CD8-positive, alpha-beta memory T cell (primary cell): ENCODE results near the gene TMEM9. TPM values are rescaled to one million over a fixed set of nuclear protein-coding genes. Genes with fewer than 3 reads are reported as not detected.

Source experiments
- CTCF ChIA-PET: fragments of 350-600 bp; sonication (Branson Sonifier 250); formaldehyde crosslinking; loops from one replicate; lab custom pipeline; 2021; ENCODE audit warnings: antibody characterized with exemption; lab: Charles Lee
- POLR2A ChIA-PET: fragments of 350-600 bp; sonication (Branson Sonifier 250); formaldehyde crosslinking; loops from one replicate; lab custom pipeline; 2021; ENCODE audit warnings: antibody characterized with exemption; lab: Charles Lee
- DNase-seq, 5 donors: peaks; one replicate each; pipeline versions ENCODE4 v3.0.0 to v3.0.0-alpha.2; 2020 to 2022; ENCODE audit warnings: mixed read lengths in 1 of 5
- H3K27ac ChIP-seq: one replicate; pipeline ENCODE4 v1.7.0; 2013; ENCODE audit warnings: low read depth, mild to moderate bottlenecking, low read length, moderate library complexity
- H3K27me3 ChIP-seq: 2 replicates; pipeline ENCODE4 v1.7.0; 2013; ENCODE audit warnings: low read length, mild to moderate bottlenecking; ENCODE audit not compliant: insufficient read depth, poor library complexity, severe bottlenecking
- H3K36me3 ChIP-seq: 2 replicates; pipeline ENCODE4 v1.7.0; 2013; ENCODE audit warnings: mild to moderate bottlenecking, low read length, moderate library complexity; ENCODE audit not compliant: insufficient read depth
- H3K4me1 ChIP-seq: 2 replicates; pipeline ENCODE4 v1.7.0; 2013; ENCODE audit warnings: mild to moderate bottlenecking, low read length, moderate library complexity; ENCODE audit not compliant: insufficient read depth
- H3K4me3 ChIP-seq: 2 replicates; pipeline ENCODE4 v1.7.0; 2013; ENCODE audit warnings: mild to moderate bottlenecking, low read length
- H3K9me3 ChIP-seq: 2 replicates; pipeline ENCODE4 v1.7.0; 2013; ENCODE audit warnings: mild to moderate bottlenecking, low read length
- H3K27ac Mint-ChIP-seq, 8 donors: one replicate each; pipeline ENCODE4 v1.8.0; 2020 to 2021; ENCODE audit warnings: mixed read lengths in 8 of 8, mild to moderate bottlenecking in 6 of 8, inconsistent platforms in 3 of 8, moderate library complexity in 3 of 8
- H3K27me3 Mint-ChIP-seq, 2 donors: one replicate each; pipeline ENCODE4 v1.8.0; 2020 to 2021; ENCODE audit warnings: mixed read lengths in 2 of 2, mild to moderate bottlenecking in 1 of 2, moderate library complexity in 1 of 2
- H3K36me3 Mint-ChIP-seq, 3 donors: one replicate each; pipeline ENCODE4 v1.8.0; 2020 to 2021; ENCODE audit warnings: mixed read lengths in 3 of 3, inconsistent platforms in 1 of 3, mild to moderate bottlenecking in 1 of 3
- H3K4me1 Mint-ChIP-seq, 3 donors: one replicate each; pipeline ENCODE4 v1.8.0; 2020 to 2021; ENCODE audit warnings: mixed read lengths in 3 of 3, inconsistent platforms in 1 of 3, mild to moderate bottlenecking in 1 of 3
- H3K4me3 Mint-ChIP-seq, 7 donors: one replicate each; pipeline ENCODE4 v1.8.0; 2020 to 2021; ENCODE audit warnings: mixed read lengths in 7 of 7, mild to moderate bottlenecking in 6 of 7, moderate library complexity in 4 of 7, inconsistent platforms in 2 of 7
- H3K9me3 Mint-ChIP-seq, 5 donors: one replicate each; pipeline ENCODE4 v1.8.0; 2020 to 2022; ENCODE audit warnings: mixed read lengths in 5 of 5, mild to moderate bottlenecking in 3 of 5, moderate library complexity in 2 of 5, inconsistent platforms in 1 of 5
- polyA plus RNA-seq: library from polyadenylated mRNA; unstranded; fragments of 300-500 nt; fragmentation: Illumina TruSeq; gene quantifications from one replicate; pipeline ENCODE4 v1.2.3, GENCODE V29; 2021
- total RNA-seq, 2 experiments: library from RNA; stranded (reverse); gene quantifications; one replicate each; pipeline ENCODE4 v1.2.3, GENCODE V29; 2021

TMEM9 gene
- total and polyA plus RNA-seq, 3 experiments from 2014 or later: 16.3 to 32.8 (median 17.1) TPM

DNA sequence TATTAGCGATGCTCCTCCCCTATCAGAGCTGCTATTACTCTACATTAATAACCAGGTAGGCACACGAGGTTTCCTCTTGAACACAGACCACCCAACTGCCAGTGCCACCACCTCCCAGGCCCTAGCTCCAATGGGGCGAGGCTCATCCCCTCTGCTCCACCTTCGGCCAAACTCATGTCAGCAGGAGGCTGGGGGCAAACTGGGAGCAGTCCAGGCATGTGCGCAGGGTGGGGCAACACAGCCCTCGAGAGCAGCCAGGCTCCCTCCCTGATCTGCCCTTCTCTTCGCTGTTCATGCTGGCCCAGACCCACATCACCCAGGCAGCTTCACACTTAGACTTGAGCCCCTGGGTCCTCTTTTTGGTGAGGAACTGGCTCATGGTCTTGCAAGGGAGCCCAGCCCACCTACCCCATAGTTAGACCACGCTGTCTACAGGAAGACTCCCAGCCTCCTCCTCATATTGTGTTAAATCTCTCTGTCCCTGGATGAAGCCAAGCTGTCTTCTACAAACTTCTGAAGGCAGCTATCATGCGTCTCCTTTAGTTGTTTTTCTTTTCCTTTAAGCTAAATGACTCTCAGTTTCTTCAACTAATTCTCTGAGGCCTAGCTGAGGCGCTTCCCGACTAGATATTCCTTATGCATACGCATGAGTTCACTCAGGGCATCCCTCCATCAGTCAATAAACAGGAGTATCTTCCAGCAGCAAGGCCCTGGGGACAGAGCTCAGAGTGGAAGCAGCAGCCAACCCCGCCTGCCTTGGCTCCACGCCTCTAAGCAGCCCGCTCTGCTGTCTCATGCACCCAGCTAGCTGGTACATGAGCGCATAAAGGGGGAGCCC, 12.0 kb downstream of the TMEM9 start:
- H3K4me3 ChIP-seq: no peak overlapping the region
- CTCF ChIA-PET: interaction anchor here (0.6 kb wide), 1 partner anchor 29 kb away, joined by 3 read pairs; no protein-coding TSS in a partner anchor
- Mint-ChIP-seq H3K27me3 (no peaks in the 10 kb centered on the region), H3K36me3 (peaks cover 8 to 83% (median 22%) of the 10 kb centered on the region in 3 donors), H3K9me3 (no peaks in the 10 kb centered on the region), H3K4me1 (no peaks in the 10 kb centered on the region), H3K27ac (no peak overlapping the region), H3K4me3 (no peak overlapping the region)
- no peaks in the 10 kb centered on the region for H3K9me3 ChIP-seq
- H3K36me3 ChIP-seq: peaks cover 14% of the 10 kb centered on the region
- no peak overlapping the region for H3K27ac ChIP-seq
- peak in 1 of 5 donors; percentile 14 for DNase-seq
- POLR2A ChIA-PET: no interaction called here
- H3K27me3 ChIP-seq: no peaks in the 10 kb centered on the region
- H3K4me1 ChIP-seq: no peaks in the 10 kb centered on the region

DNA sequence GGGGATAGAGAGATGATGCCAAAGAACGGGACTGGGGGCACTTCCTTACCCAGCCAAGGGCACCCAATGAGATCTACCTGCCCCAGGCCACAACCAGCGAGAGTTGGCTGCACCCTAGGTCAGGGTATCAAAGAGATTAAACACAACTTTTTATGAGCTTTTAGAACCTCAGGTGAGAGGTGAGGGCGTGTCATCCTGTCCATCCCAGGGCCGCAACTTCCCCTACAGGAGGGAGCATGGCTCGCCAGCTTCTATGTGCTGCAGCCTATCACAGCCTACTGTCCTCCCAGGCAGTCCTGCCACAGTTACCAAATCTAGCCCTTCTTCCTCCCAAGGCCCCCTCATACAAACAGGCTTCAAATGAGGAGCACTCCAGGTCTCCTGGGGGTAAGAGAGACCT, 12.9 kb downstream of the TMEM9 start:
- CTCF ChIA-PET: no interaction called here
- Histone ChIP-seq H3K4me1 (no peaks in the 10 kb centered on the region), H3K27me3 (no peaks in the 10 kb centered on the region), H3K27ac (no peak overlapping the region), H3K36me3 (peaks cover 14% of the 10 kb centered on the region), H3K4me3 (no peak overlapping the region), H3K9me3 (no peaks in the 10 kb centered on the region)
- Mint-ChIP-seq H3K27me3 (no peaks in the 10 kb centered on the region), H3K36me3 (peaks cover 8 to 78% (median 19%) of the 10 kb centered on the region in 3 donors), H3K27ac (peak overlapping the region in 1 of 8 donors; percentile 84), H3K9me3 (no peaks in the 10 kb centered on the region), H3K4me1 (no peaks in the 10 kb centered on the region), H3K4me3 (no peak overlapping the region)
- DNase-seq: peak in 1 of 5 donors; percentile 28
- POLR2A ChIA-PET: no interaction called here

- Mint-ChIP-seq H3K4me1 (no peaks in the 10 kb centered on the region), H3K27ac (peak overlapping the region in 1 of 8 donors; percentile 59), H3K27me3 (no peaks in the 10 kb centered on the region), H3K9me3 (no peaks in the 10 kb centered on the region), H3K36me3 (peaks cover 8 to 76% (median 19%) of the 10 kb centered on the region in 3 donors), H3K4me3 (no peak overlapping the region)
- no peak overlapping the region for H3K4me3 ChIP-seq
- no peaks in the 10 kb centered on the region for H3K4me1 ChIP-seq
- no peaks in the 10 kb centered on the region for H3K9me3 ChIP-seq
- H3K36me3 ChIP-seq: peaks cover 14% of the 10 kb centered on the region
- ChIA-PET POLR2A (no interaction called here), CTCF (no interaction called here)
- DNase-seq: peak in 1 of 5 donors; percentile 17
- no peaks in the 10 kb centered on the region for H3K27me3 ChIP-seq
- no peak overlapping the region for H3K27ac ChIP-seq
These were observed 13.4 kb downstream of the TMEM9 start for GRCh38 chr1:201140941-201141260.

DNA sequence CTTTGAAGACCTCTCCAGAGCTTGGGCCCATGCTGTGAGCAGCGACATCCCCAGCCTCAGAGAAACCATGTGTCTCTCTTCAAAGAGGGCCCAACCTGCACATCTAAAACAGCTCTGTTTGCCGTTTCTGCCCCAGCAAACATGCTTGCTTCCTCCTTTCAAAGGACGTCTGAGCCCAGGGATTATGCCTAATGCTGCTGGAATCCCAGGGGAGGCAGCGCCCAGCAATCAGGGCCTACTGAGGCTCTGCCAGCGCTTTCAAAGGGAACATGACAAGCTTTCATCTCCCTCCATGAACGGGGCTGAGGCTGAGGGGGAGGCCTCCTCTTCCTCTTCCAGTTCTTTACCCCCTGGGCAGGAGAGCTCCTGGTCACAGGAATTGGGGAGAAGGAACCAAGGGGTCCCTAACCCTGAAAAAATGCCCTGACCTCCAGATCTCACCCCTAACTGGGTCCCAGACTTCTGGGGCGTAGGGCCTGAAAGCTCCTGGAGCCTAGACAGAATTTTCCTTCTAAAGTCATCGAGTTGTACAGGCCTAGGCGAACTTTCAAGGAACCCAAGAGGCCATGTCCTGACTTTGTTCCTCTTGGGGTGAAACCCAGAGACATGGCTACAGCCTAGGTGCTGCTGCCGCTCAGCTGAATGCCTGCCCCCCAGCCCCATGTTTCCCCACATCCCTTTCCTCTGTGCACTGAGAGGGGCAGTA, 13.9 kb downstream of the TMEM9 start:
- Mint-ChIP-seq H3K36me3 (peaks cover 8 to 76% (median 22%) of the 10 kb centered on the region in 3 donors), H3K4me1 (no peaks in the 10 kb centered on the region), H3K27me3 (no peaks in the 10 kb centered on the region), H3K4me3 (no peak overlapping the region), H3K9me3 (no peaks in the 10 kb centered on the region), H3K27ac (peak overlapping the region in 2 of 8 donors; percentile 59 to 74)
- H3K27ac ChIP-seq: no peak overlapping the region
- CTCF ChIA-PET: interaction anchor here (0.7 kb wide), 1 partner anchor 26 kb away, joined by 3 read pairs; no protein-coding TSS in a partner anchor
- H3K4me1 ChIP-seq: no peaks in the 10 kb centered on the region
- H3K36me3 ChIP-seq: peaks cover 14% of the 10 kb centered on the region
- POLR2A ChIA-PET: no interaction called here
- no peaks in the 10 kb centered on the region for H3K9me3 ChIP-seq
- H3K4me3 ChIP-seq: no peak overlapping the region
- H3K27me3 ChIP-seq: no peaks in the 10 kb centered on the region
- DNase-seq: peak in 1 of 5 donors; percentile 20

- DNase-seq: peak in 1 of 5 donors; percentile 28
- no peak overlapping the region for H3K4me3 Mint-ChIP-seq
- no peaks in the 10 kb centered on the region for H3K27me3 ChIP-seq
- no peak overlapping the region for H3K27ac ChIP-seq
- H3K9me3 ChIP-seq: no peaks in the 10 kb centered on the region
- H3K27ac Mint-ChIP-seq: peak overlapping the region in 1 of 8 donors; percentile 74
- H3K4me1 Mint-ChIP-seq: no peaks in the 10 kb centered on the region
- H3K9me3 Mint-ChIP-seq: no peaks in the 10 kb centered on the region
- peaks cover 14% of the 10 kb centered on the region for H3K36me3 ChIP-seq
- POLR2A ChIA-PET: no interaction called here
- H3K27me3 Mint-ChIP-seq: no peaks in the 10 kb centered on the region
- no peaks in the 10 kb centered on the region for H3K4me1 ChIP-seq
- H3K36me3 Mint-ChIP-seq: peaks cover 8 to 76% (median 24%) of the 10 kb centered on the region in 3 donors
- H3K4me3 ChIP-seq: no peak overlapping the region
- CTCF ChIA-PET: no interaction called here
These were observed 14.5 kb downstream of the TMEM9 start for GRCh38 chr1:201139756-201140155.

DNA sequence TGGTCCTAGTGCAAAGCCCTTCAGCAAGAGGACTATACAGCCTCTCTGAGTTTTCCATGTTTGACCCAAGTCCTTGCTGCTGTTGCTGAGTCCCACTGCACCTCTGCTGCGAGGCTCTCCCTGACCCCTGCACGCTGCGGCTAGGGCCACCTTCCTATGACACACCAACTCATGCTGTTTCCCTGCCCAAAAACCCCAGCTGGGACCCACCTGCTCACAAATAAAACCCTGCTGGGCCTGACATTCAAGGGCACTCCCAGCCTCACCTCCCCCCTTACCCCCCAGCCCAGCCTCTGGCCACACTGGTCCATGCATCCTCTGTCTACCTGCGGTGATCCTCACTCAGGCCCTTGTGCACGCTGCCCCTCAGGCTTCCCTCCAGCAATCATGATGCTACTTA, 15.0 kb downstream of the TMEM9 start:
- no peaks in the 10 kb centered on the region for H3K4me1 ChIP-seq
- peak in 1 of 5 donors; percentile 33 for DNase-seq
- H3K36me3 ChIP-seq: peaks cover 14% of the 10 kb centered on the region
- H3K4me3 ChIP-seq: no peak overlapping the region
- Mint-ChIP-seq H3K36me3 (peaks cover 6 to 76% (median 19%) of the 10 kb centered on the region in 3 donors), H3K4me1 (no peaks in the 10 kb centered on the region), H3K9me3 (no peaks in the 10 kb centered on the region), H3K27me3 (no peaks in the 10 kb centered on the region), H3K27ac (no peak overlapping the region), H3K4me3 (no peak overlapping the region)
- ChIA-PET CTCF (no interaction called here), POLR2A (no interaction called here)
- no peak overlapping the region for H3K27ac ChIP-seq
- no peaks in the 10 kb centered on the region for H3K9me3 ChIP-seq
- H3K27me3 ChIP-seq: no peaks in the 10 kb centered on the region

DNA sequence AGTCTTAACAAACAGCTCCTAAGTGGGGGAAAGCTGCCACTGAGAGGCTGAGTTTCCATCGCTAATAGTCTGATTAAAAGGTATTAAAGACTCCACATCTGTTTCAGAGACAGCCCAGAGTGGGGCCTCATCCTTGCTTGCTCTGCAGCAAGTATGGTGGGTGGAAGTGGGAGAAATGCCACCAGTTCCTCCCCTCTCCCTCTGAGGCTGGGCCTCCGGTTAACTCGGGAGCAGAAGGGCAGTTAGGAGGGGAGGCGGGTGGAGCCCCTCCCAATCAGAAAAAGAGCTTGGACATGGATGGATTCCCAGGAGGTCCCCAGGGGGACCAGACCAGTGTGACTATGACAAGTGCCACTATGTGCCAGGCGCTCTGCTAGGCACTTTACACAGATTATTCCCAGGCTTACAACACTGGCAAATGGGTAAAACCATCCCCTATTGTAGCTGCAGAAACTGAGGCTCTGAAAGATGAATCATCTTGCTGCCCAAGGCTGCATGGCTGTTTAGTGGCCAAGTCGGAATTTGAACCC, 15.9 kb downstream of the TMEM9 start:
- peak in 1 of 5 donors; percentile 30 for DNase-seq
- Histone ChIP-seq H3K27ac (no peak overlapping the region), H3K27me3 (no peaks in the 10 kb centered on the region), H3K9me3 (no peaks in the 10 kb centered on the region), H3K4me3 (no peak overlapping the region), H3K4me1 (no peaks in the 10 kb centered on the region), H3K36me3 (peaks cover 11% of the 10 kb centered on the region)
- CTCF ChIA-PET: interaction anchor here (1.3 kb wide), 1 partner anchor 165 kb away, joined by 3 read pairs; no protein-coding TSS in a partner anchor
- Mint-ChIP-seq H3K27me3 (no peaks in the 10 kb centered on the region), H3K27ac (peak overlapping the region in 1 of 8 donors; percentile 7), H3K36me3 (peaks cover 0 to 68% (median 18%) of the 10 kb centered on the region in 3 donors), H3K4me1 (no peaks in the 10 kb centered on the region), H3K4me3 (no peak overlapping the region), H3K9me3 (no peaks in the 10 kb centered on the region)
- POLR2A ChIA-PET: no interaction called here
